ENCODE measurements around the gene SIGLEC9.

- no peak for TF ChIP-seq EZH2 (IDR thresholded peaks at IDR 0.05; ENCODE audit: borderline replicate concordance, control insufficient read depth, low read depth, low read length)
- TF ChIP-seq REST (IDR thresholded peaks at IDR 0.05; ENCODE audit: low read depth, low read length) = no peak
- no peak for TF ChIP-seq CBX5 (IDR thresholded peaks at IDR 0.05; ENCODE audit: low read depth)
- TF ChIP-seq PKNOX1 (IDR thresholded peaks at IDR 0.05) = no peak
- no peak for TF ChIP-seq ELK1 (IDR thresholded peaks at IDR 0.05; ENCODE audit: low read depth, low read length)
- TF ChIP-seq CTCF (IDR thresholded peaks at IDR 0.05 in 2 of 3, conservative IDR thresholded peaks at IDR 0.05 in 1 of 3; ENCODE audit: control insufficient read depth in 2 of 3, extremely low read depth in 1 of 3, insufficient read depth in 1 of 3, low read depth in 3 of 3, low read length in 3 of 3) = no peak
- no peak for TF ChIP-seq BRCA1 (IDR thresholded peaks at IDR 0.05; ENCODE audit: low read depth, low read length)
- TF ChIP-seq YY1 (IDR thresholded peaks at IDR 0.05; ENCODE audit: low read depth, low read length) = no peak
- no peak for TF ChIP-seq FOXK2 (IDR thresholded peaks at IDR 0.05)
- no peak for TF ChIP-seq ZNF274 (IDR thresholded peaks at IDR 0.05; ENCODE audit: insufficient read depth, insufficient read length)
- no peak for TF ChIP-seq POLR2AphosphoS5 (IDR thresholded peaks at IDR 0.05; ENCODE audit: low read length)
- TF ChIP-seq CBX3 (IDR thresholded peaks at IDR 0.05; ENCODE audit: borderline replicate concordance, low read depth) = no peak
- TF ChIP-seq BCL3 (IDR thresholded peaks at IDR 0.05; ENCODE audit: borderline replicate concordance, insufficient read depth, low read depth, low read length, poor library complexity, severe bottlenecking) = no peak
- TF ChIP-seq RBBP5 (conservative IDR thresholded peaks at IDR 0.05) = no peak
Observed at GRCh38 chr19:51144482-51145045, 19.9 kb downstream of the SIGLEC9 start.
